WTC11 (cell line): ENCODE results near the gene FAM118B.

Experiments
- CREM ChIP-seq: sonication (generic); formaldehyde crosslinking; IDR thresholded peaks from 2 replicates; pipeline ENCODE4 v1.8.1; 2022; ENCODE audit warnings: mild to moderate bottlenecking, missing genetic modification reagents, moderate library complexity
- NR1H2 ChIP-seq: sonication (generic); formaldehyde crosslinking; IDR thresholded peaks from 2 replicates; pipeline ENCODE4 v1.9.0; 2021; ENCODE audit warnings: mild to moderate bottlenecking, moderate library complexity, missing genetic modification reagents
- RORB ChIP-seq: fragments of 250-450 bp; sonication (Bioruptor Pico); IDR thresholded peaks from 2 replicates; pipeline ENCODE4 v1.9.0; 2021; ENCODE audit warnings: mild to moderate bottlenecking
- TCF7 ChIP-seq: sonication (generic); formaldehyde crosslinking; IDR thresholded peaks from 2 replicates; pipeline ENCODE4 v1.8.0; 2022; ENCODE audit warnings: mild to moderate bottlenecking, low read depth, missing genetic modification reagents, moderate library complexity
- ZNF121 ChIP-seq: sonication (generic); formaldehyde crosslinking; IDR thresholded peaks from 2 replicates; pipeline ENCODE4 v1.8.0; 2023; ENCODE audit warnings: missing genetic modification reagents
- TF ChIP-seq, protein P1 (sequence below): sonication (generic); formaldehyde crosslinking; IDR thresholded peaks from 2 replicates; pipeline ENCODE4 v1.8.0; 2022; ENCODE audit warnings: mild to moderate bottlenecking, missing genetic modification reagents
- TF ChIP-seq, protein P2 (sequence below): sonication (generic); formaldehyde crosslinking; IDR thresholded peaks from 2 replicates; pipeline ENCODE4 v1.8.0; 2022; ENCODE audit warnings: mild to moderate bottlenecking, missing genetic modification reagents
- TF ChIP-seq, protein P3 (sequence below): sonication (generic); formaldehyde crosslinking; IDR thresholded peaks from 2 replicates; pipeline ENCODE4 v1.8.1; 2023; ENCODE audit warnings: mild to moderate bottlenecking, missing genetic modification reagents, borderline replicate concordance
- TF ChIP-seq, protein P4 (sequence below): sonication (generic); formaldehyde crosslinking; IDR thresholded peaks from 2 replicates; pipeline ENCODE4 v1.8.1; 2022; ENCODE audit warnings: mild to moderate bottlenecking, missing genetic modification reagents, moderate library complexity, borderline replicate concordance
- TF ChIP-seq, protein P5 (sequence below): fragments of 200-600 bp; IDR thresholded peaks from 2 replicates; pipeline ENCODE4 v1.8.0; 2022; ENCODE audit warnings: antibody characterized with exemption
- TF ChIP-seq, protein P6 (sequence below): sonication (generic); formaldehyde crosslinking; conservative IDR thresholded peaks from 2 replicates; pipeline ENCODE4 v1.8.1; 2022; ENCODE audit warnings: mild to moderate bottlenecking, missing genetic modification reagents

DNA sequence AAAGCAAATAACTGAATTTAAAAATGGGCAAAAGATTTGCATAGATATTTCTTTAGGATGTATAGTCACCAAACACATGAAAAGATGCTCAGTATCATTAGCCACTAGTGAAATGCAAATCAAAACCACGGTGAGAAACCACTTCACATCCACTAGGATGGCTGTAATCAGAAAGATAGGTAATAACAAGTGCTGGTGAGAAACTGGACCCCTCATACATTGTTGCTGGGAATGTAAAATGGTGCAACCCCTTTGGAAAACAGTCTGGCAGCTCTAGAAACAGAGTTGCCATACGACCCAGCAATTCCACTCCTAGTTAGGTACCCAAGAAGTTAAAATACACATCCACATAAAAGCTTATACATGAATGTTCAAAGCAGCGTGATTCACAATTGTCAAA lies 16.5 kb upstream of the FAM118B start:
- TF ChIP-seq, protein P1, sequence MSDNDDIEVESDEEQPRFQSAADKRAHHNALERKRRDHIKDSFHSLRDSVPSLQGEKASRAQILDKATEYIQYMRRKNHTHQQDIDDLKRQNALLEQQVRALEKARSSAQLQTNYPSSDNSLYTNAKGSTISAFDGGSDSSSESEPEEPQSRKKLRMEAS (CRISPR knock-in tag), result no peak
- TF ChIP-seq TCF7 (CRISPR knock-in tag), result no peak
- no peak for TF ChIP-seq ZNF121
- no peak for TF ChIP-seq NR1H2 (CRISPR knock-in tag)
- TF ChIP-seq, protein P2, sequence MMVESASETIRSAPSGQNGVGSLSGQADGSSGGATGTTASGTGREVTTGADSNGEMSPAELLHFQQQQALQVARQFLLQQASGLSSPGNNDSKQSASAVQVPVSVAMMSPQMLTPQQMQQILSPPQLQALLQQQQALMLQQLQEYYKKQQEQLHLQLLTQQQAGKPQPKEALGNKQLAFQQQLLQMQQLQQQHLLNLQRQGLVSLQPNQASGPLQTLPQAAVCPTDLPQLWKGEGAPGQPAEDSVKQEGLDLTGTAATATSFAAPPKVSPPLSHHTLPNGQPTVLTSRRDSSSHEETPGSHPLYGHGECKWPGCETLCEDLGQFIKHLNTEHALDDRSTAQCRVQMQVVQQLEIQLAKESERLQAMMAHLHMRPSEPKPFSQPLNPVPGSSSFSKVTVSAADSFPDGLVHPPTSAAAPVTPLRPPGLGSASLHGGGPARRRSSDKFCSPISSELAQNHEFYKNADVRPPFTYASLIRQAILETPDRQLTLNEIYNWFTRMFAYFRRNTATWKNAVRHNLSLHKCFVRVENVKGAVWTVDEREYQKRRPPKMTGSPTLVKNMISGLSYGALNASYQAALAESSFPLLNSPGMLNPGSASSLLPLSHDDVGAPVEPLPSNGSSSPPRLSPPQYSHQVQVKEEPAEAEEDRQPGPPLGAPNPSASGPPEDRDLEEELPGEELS (CRISPR knock-in tag), result no peak
- TF ChIP-seq, protein P3, sequence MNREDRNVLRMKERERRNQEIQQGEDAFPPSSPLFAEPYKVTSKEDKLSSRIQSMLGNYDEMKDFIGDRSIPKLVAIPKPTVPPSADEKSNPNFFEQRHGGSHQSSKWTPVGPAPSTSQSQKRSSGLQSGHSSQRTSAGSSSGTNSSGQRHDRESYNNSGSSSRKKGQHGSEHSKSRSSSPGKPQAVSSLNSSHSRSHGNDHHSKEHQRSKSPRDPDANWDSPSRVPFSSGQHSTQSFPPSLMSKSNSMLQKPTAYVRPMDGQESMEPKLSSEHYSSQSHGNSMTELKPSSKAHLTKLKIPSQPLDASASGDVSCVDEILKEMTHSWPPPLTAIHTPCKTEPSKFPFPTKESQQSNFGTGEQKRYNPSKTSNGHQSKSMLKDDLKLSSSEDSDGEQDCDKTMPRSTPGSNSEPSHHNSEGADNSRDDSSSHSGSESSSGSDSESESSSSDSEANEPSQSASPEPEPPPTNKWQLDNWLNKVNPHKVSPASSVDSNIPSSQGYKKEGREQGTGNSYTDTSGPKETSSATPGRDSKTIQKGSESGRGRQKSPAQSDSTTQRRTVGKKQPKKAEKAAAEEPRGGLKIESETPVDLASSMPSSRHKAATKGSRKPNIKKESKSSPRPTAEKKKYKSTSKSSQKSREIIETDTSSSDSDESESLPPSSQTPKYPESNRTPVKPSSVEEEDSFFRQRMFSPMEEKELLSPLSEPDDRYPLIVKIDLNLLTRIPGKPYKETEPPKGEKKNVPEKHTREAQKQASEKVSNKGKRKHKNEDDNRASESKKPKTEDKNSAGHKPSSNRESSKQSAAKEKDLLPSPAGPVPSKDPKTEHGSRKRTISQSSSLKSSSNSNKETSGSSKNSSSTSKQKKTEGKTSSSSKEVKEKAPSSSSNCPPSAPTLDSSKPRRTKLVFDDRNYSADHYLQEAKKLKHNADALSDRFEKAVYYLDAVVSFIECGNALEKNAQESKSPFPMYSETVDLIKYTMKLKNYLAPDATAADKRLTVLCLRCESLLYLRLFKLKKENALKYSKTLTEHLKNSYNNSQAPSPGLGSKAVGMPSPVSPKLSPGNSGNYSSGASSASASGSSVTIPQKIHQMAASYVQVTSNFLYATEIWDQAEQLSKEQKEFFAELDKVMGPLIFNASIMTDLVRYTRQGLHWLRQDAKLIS (CRISPR knock-in tag), result no peak
- TF ChIP-seq, protein P4, sequence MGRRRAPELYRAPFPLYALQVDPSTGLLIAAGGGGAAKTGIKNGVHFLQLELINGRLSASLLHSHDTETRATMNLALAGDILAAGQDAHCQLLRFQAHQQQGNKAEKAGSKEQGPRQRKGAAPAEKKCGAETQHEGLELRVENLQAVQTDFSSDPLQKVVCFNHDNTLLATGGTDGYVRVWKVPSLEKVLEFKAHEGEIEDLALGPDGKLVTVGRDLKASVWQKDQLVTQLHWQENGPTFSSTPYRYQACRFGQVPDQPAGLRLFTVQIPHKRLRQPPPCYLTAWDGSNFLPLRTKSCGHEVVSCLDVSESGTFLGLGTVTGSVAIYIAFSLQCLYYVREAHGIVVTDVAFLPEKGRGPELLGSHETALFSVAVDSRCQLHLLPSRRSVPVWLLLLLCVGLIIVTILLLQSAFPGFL (CRISPR knock-in tag), result no peak
- TF ChIP-seq, protein P5, sequence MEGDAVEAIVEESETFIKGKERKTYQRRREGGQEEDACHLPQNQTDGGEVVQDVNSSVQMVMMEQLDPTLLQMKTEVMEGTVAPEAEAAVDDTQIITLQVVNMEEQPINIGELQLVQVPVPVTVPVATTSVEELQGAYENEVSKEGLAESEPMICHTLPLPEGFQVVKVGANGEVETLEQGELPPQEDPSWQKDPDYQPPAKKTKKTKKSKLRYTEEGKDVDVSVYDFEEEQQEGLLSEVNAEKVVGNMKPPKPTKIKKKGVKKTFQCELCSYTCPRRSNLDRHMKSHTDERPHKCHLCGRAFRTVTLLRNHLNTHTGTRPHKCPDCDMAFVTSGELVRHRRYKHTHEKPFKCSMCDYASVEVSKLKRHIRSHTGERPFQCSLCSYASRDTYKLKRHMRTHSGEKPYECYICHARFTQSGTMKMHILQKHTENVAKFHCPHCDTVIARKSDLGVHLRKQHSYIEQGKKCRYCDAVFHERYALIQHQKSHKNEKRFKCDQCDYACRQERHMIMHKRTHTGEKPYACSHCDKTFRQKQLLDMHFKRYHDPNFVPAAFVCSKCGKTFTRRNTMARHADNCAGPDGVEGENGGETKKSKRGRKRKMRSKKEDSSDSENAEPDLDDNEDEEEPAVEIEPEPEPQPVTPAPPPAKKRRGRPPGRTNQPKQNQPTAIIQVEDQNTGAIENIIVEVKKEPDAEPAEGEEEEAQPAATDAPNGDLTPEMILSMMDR, result no peak
- no peak for TF ChIP-seq RORB (CRISPR knock-in tag)
- TF ChIP-seq, protein P6, sequence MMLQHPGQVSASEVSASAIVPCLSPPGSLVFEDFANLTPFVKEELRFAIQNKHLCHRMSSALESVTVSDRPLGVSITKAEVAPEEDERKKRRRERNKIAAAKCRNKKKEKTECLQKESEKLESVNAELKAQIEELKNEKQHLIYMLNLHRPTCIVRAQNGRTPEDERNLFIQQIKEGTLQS (CRISPR knock-in tag), result no peak
- no peak for TF ChIP-seq CREM
